MCF 10A (cell line): Measurements from ENCODE around the gene TMEM61. TPM values are rescaled to one million over a fixed set of nuclear protein-coding genes. Genes with fewer than 3 reads are reported as not detected.

Experiments
- BruUV-seq: library from RNA; stranded (reverse); fragments of 400-500 nt; replicated peaks from 2 replicates; lab custom pipeline; 2021; lab: Mats Ljungman, UMichigan
- CTCF ChIA-PET: fragments of 300-600 bp; sonication (Branson Sonifier 250); formaldehyde crosslinking; extraction: SDS; loops from one replicate; lab custom pipeline; 2021; ENCODE audit warnings: antibody characterized with exemption, inconsistent platforms; lab: Yijun Ruan, JAX
- POLR2A ChIA-PET: fragments of 300-600, 350-650 bp; sonication (Branson Sonifier 250); formaldehyde crosslinking; extraction: SDS; loops from one replicate; lab custom pipeline; 2020; ENCODE audit warnings: antibody characterized with exemption, inconsistent platforms; lab: Yijun Ruan, JAX
- DNase-seq: peaks from one replicate; pipeline ENCODE4 v3.0.0-alpha.2; 2018; ENCODE audit not compliant: unreplicated experiment
- H3K27ac Mint-ChIP-seq: one replicate; pipeline ENCODE4 v1.8.0; 2022; ENCODE audit warnings: mild to moderate bottlenecking, low read depth, mixed read lengths; ENCODE audit not compliant: unreplicated experiment
- H3K27me3 Mint-ChIP-seq: one replicate; pipeline ENCODE4 v1.8.0; 2022; ENCODE audit warnings: mixed read lengths; ENCODE audit not compliant: insufficient read depth, unreplicated experiment
- H3K36me3 Mint-ChIP-seq: one replicate; pipeline ENCODE4 v1.8.0; 2022; ENCODE audit warnings: mild to moderate bottlenecking, moderate library complexity, mixed read lengths; ENCODE audit not compliant: insufficient read depth, unreplicated experiment
- H3K4me1 Mint-ChIP-seq: one replicate; pipeline ENCODE4 v1.8.0; 2022; ENCODE audit warnings: mixed read lengths; ENCODE audit not compliant: insufficient read depth, unreplicated experiment
- H3K4me3 Mint-ChIP-seq: one replicate; pipeline ENCODE4 v1.8.0; 2022; ENCODE audit warnings: mild to moderate bottlenecking, moderate library complexity, mixed read lengths; ENCODE audit not compliant: unreplicated experiment
- H3K9me3 Mint-ChIP-seq: one replicate; pipeline ENCODE4 v1.8.0; 2022; ENCODE audit warnings: mixed read lengths; ENCODE audit not compliant: unreplicated experiment
- CTCF ChIP-seq: fragments of 200-600 bp; IDR thresholded peaks from one replicate; pipeline ENCODE4 v1.8.0; 2022; ENCODE audit warnings: antibody characterized with exemption, mild to moderate bottlenecking; ENCODE audit not compliant: unreplicated experiment
- intact Hi-C: fragments of 100-400 bp; cut with micrococcal nuclease; formaldehyde crosslinking; loops from 2 replicates; pipeline ENCODE4 v1.14.1; 2022
- total RNA-seq: library from RNA; stranded (reverse); gene quantifications from 2 replicates; pipeline ENCODE4 v1.2.3, GENCODE V29; 2022

The TMEM61 gene
- total RNA-seq, 1 experiment from 2014 or later, result not detected

- no TSS peak for BruUV-seq
- no peaks in the 10 kb centered on the region for H3K27me3 Mint-ChIP-seq
- no peak for DNase-seq
- ChIA-PET CTCF (interaction anchor here (0.6 to 4.0 kb wide), 5 partner anchors 13 to 489 kb away, joined by 3 to 23 read pairs (median 9); no protein-coding TSS in a partner anchor), POLR2A (interaction anchor here (0.7 kb wide), 2 partner anchors 21 to 28 kb away, joined by 3 read pairs; no protein-coding TSS in a partner anchor)
- no peak for TF ChIP-seq CTCF
- H3K4me3 Mint-ChIP-seq, result no peak overlapping the region
- H3K9me3 Mint-ChIP-seq, result no peaks in the 10 kb centered on the region
- H3K36me3 Mint-ChIP-seq, result no peaks in the 10 kb centered on the region
- no peak overlapping the region for H3K27ac Mint-ChIP-seq
- intact Hi-C loops, result no loop called here
- H3K4me1 Mint-ChIP-seq, result no peaks in the 10 kb centered on the region
Measured at GRCh38 chr1:54978528-54979326, 1.7 kb upstream of the TMEM61 start.

- BruUV-seq, result no TSS peak
- Mint-ChIP-seq H3K36me3 (no peaks in the 10 kb centered on the region), H3K27ac (peak overlapping the region; percentile 10), H3K27me3 (no peaks in the 10 kb centered on the region), H3K4me3 (peak overlapping the region; percentile 1), H3K4me1 (no peaks in the 10 kb centered on the region), H3K9me3 (no peaks in the 10 kb centered on the region)
- CTCF ChIA-PET, result interaction anchor here (2.6 to 4.0 kb wide), 3 partner anchors 17 to 34 kb away, joined by 9 to 23 read pairs (median 17); no protein-coding TSS in a partner anchor
- no peak for TF ChIP-seq CTCF
- POLR2A ChIA-PET, result no interaction called here
- DNase-seq, result no peak
- intact Hi-C loops, result no loop called here
Measured at GRCh38 chr1:54979327-54979891, 1.0 kb upstream of the TMEM61 start.

- Mint-ChIP-seq H3K4me3 (peak overlapping the region; percentile 70), H3K9me3 (no peaks in the 10 kb centered on the region), H3K27ac (peak overlapping the region; percentile 10), H3K27me3 (no peaks in the 10 kb centered on the region), H3K36me3 (no peaks in the 10 kb centered on the region), H3K4me1 (no peaks in the 10 kb centered on the region)
- DNase-seq, result no peak
- TF ChIP-seq CTCF, result no peak
- CTCF ChIA-PET, result no interaction called here
- intact Hi-C loops, result no loop called here
- POLR2A ChIA-PET, result no interaction called here
- no TSS peak for BruUV-seq
Measured at GRCh38 chr1:54980046-54980527, 341 bp upstream of the TMEM61 start.

GRCh38 chr1:54981466-54981865, 1.0 kb downstream of the TMEM61 start:
- Mint-ChIP-seq H3K36me3 (no peaks in the 10 kb centered on the region), H3K4me3 (peak overlapping the region; percentile 70), H3K27me3 (no peaks in the 10 kb centered on the region), H3K27ac (no peak overlapping the region), H3K4me1 (no peaks in the 10 kb centered on the region), H3K9me3 (no peaks in the 10 kb centered on the region)
- intact Hi-C loops, result no loop called here
- POLR2A ChIA-PET, result no interaction called here
- no peak for DNase-seq
- no TSS peak for BruUV-seq
- CTCF ChIA-PET, result interaction anchor here (0.6 to 0.7 kb wide), 3 partner anchors 8 to 296 kb away, joined by 3 to 6 read pairs (median 4); no protein-coding TSS in a partner anchor
- no peak for TF ChIP-seq CTCF
